Smooth muscle cell of the brain vasculature (primary cell): ENCODE results near the gene COPS9.

Experiments used
- DNase-seq: peaks from one replicate; pipeline ENCODE4 v3.0.0-alpha.2; 2012; ENCODE audit warnings: low read depth, low spot score

Gene COPS9

DNA sequence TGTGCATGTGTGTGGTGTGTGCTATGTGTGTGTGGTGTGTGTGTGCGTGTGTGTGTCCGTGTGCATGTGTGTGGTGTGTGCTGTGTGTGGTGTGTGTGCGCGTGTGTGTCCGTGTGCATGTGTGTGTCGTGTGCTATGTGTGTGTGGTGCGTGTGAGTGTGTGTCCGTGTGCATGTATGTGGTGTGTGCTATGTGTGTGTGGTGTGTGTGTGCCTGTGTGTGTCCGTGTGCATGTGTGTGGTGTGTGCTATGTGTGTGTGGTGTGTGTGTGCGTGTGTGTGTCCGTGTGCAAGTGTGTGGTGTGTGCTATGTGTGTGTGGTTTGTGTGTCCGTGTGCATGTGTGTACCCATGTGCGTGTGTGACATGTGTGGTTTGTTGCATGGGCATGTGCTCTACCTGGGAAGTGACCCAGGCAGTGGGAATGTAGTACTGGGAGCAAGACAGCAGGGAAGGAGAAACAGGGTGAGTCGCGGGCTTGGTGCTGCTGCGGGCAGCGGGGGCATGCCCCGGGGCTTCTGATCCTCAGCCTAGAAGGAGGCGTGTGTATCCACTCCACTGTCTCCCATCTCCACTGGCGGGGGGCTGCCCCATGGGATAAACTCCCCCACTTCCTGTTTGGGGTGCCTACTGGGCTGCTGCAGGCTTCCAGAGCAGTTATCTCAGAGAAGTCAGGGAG is 11.9 kb upstream of the COPS9 start:
- DNase-seq: no peak

DNA sequence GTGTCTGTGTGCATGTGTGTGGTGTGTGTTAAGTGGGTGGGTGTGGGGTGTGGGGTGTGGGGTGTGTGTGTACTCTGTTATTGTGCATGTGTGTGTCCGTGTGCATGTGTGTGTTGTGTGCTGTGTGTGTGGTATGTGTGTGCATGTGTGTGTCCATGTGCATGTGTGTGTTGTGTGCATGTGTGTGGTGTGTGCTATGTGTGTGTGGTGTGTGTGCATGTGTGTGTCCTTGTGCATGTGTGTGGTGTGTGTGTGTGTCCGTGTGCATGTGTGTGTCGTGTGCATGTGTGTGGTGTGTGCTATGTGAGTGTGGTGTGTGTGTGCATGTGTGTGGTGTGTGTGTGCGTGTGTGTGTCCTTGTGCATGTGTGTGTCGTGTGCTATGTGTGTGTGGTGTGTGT is 11.3 kb upstream of the COPS9 start:
- no peak for DNase-seq

DNA sequence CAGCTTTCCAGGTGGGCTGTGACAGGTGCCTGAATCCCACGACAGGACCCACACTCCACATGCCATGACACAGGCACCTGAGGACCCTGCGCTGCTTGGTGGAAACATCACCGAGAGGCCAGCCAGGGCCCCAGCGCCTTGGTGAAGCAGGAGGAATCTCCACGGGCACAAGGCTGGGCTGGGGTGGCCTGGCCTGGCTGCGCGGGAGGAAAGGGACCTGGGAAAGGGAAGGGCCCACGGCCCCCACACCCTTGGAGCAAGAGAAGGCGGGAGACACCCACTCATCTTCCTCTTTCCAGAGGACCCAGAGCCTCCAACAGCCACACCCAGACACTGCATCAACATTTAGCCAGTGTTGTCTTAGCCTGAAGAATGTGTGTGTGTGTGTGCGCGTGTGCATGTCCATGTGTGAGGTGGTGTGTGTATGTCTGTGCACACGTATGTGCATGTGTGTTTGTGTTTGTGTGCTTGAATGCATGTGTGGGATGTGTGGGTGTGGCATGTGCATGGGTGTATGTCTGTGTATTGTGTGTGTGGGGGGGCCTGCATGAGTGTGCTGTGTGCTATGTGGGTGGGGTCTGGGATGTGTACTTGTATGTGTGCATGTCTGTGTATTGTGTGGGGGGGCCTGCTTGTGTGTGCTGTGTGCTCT is 10.6 kb upstream of the COPS9 start:
- no peak for DNase-seq

DNA sequence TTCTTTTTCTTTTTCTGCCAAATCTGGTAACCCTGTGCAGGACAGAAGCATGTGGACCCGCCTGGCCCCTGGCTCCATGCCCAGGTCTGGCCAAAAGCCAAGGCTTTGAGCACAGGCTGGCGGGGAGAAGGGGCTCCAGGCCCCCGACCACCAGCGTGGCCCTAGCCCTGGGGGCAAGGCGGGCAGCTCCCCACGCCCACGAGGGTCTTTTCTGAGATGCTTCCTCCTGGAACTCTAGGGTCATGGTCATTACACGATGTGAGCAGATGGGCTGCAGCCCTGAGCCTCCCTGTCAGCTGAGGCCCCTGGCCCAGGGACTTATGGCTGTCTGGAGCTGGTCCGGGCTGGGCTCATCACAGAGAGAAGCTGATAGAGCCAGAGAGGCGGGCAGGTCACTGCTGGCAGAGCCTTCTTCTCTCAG is 10.0 kb upstream of the COPS9 start:
- no peak for DNase-seq

DNA sequence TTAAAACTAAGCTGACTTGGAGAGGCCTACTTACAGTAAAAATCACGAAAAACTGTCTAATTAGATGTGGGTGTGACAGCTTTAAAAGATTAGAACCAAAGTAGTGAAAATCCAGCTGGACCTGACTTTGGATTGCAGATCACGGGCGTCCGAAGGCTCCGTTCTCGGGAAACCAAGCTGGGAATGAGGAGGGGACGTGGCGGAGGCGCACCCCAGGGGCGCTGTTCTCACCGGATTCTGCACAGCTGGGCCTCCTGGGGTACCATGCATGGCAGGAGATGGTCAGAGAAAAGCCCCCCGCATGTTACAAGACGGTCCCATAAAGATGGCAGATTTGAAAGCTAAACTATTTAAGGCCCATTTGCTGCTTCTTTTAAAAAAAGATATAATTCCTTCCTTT is 9.4 kb upstream of the COPS9 start:
- DNase-seq: no peak

DNA sequence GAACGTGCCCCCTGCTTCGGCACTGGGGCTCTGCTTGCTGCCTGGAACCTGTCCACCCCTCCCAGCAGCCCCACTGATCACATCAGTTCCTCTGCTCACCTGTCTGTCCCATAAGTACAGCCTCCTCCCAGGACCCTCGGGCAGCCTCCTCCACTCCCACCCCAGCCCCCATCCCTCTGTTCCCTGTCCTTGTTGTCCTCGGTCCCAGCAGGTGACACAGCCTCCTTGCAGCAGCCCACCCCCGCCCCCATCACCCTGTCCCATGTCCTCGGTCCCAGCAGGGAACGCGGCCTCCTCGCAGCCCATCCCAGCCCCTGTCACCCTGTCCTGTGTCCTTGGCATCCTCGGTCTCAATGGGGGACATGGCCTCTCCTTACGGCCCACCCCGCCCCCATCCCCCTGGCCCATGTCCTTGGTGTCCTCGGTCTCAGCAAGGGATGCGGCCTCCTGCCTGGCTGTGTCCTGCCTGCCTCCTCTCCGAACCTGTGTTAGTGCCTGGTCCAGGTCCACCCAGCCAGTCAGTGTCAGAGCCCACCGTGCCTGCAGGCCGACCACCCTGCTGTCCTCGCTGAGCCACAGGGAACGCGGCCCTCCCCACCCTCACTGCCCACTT is 8.7 kb upstream of the COPS9 start:
- DNase-seq: no peak

DNA sequence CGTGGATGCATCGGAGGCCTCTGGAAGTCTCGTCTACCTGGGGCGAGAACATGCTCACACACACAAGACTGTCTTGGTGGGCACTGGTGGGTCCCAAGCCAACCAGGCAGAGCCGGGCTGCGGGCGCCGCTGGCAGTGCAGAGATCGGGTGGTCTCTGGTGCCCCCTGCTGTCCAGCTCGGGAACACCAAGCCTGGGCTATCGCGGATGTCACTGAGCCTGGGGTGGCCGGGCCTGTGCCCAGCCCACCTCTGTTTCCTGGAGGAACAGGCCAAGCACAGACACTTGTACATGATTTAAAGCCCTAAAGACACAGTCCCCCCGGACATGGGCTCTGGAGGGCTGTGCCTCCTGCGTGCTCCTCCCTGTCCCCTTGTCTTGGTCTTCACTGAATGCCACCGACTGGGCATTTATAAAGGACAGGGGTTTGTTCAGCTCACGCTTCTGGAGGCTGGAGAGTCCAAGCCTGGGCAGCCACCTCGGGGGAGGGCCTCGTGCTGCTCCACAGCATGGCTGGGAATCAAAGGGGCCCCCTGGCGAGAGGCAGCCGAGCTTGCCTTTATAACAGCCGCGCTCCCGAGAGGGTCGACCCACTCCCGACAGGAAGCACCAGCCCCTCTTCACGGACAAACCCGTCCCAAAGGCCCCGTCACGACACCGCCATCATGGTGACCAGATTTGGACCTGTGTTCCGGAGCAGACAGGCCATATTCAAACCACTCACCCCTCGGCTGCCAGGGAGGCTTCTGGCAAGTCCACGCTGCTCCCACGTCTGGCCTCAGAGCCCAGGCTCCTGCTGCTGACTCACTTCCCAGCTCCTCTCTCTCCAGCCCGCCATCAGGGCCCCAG is 7.9 kb upstream of the COPS9 start:
- no peak for DNase-seq

DNA sequence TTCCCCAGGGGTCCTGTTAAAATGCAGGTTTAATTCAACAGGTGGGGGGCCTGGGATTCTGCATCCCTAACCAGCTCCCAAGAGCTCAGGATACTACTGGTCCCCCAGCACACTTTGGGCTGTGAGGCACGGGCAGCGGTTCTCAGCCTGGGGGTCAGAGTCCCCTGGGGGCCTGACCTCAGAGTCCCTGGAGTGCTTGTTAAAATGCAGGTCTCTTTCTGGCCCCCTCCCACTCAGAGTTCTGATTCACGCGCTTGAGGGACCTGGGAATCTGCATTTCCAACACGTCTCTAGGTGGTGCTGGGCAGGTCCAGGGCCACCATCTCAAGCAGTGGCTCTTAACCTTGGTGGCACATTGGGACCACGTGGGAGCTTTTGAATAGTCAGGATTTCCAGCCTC is 7.2 kb upstream of the COPS9 start:
- no peak for DNase-seq

DNA sequence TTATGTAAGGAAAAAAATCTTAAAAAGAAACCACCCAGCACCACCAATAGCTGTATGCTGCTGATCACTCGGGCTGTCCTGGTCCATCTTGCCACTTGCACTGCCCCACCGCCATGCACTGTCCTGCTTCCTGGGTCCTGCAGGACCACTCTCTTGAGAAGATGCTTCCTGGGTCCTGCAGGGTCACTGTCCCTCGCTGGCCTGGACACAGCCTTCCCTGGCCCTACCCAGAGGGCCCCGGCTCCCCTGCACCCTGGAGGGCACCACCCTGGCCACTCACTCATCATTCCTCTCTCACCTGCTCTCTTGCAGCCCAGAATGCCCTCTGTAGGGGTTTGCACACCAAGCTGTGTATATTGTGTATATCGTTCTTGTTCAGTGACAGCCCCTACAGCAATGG is 6.8 kb upstream of the COPS9 start:
- no peak for DNase-seq

DNA sequence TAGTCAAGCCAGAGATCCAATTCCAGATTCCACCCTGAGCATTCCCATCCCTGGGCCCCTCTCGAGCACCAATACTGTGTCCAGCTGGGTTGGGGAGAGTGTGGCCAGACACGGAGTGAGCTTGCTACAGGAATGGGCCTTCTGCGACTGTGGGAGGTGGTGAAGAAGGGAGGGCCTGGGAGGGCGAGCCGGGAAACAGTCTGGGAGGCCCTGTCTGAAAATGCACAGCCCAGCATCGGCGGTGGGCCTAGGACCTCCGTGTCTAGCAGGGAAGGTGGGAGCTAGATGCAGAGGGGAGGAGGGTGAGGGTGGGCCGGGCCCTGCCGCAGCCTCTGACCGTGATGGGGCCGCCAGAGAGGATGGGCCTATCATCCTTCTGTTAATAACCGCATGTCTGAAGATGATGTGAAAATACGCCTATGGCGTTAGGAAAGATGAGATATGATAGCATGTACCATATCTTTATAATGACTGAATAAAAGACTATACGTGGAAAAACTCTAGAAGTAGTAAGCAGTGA is 6.2 kb upstream of the COPS9 start:
- DNase-seq: no peak

DNA sequence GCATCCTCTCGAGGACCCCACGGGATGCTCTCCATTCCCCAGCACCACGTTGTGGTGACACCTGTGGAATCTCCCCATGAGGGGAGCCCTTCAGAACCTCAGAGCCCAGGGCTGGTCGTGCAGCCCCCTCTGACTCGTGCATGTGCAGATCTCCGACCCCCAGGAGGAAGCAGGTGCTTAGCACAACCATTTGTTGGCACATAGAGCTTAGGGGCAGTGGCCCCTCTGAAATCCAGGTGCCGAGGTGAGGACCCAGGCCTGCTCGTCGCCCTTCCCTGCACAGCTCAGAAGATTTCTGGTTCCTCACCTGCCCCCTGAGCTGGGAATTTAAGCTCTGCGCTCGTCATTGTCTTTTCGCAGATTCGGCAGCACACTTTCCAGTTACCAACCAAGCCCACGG is 5.6 kb upstream of the COPS9 start:
- no peak for DNase-seq

DNA sequence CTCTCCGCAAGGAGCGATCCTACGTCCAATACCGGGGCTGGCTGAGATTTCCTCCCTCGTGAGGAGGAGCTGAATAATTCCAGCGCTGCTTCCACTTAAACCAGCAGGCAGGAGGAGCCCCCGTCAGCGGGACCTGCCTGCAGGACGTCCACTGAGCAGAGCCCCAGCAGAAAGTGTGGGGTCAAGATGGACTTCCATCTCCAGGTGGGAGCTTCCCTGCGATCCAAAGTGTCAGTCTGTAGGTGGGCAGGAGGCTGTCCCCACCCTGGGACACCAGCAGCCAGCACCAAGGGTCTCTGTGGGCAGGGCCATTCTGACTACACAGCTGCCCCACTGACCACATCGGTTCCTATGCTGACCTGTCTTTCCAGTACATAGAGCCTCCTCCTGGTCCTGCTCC is 4.8 kb upstream of the COPS9 start:
- no peak for DNase-seq

DNA sequence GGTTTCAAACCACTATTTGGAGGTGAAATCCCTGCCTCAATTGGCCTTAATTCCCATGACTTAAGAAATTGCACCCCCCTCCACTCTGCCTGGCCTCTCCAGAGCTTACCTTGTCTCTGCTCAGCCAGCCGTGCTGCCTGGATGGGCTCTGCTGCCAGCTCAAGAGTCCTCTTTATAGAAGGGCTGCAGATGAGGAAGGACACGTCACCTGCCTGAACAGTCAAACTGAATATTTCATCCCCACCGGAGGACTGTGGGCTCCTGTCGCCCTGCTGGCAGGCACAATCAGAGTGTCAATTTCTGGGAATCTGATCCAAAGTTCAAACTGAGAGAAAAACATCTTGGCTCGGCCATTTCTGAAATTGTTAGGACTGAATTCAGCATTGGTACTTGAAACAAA is 4.4 kb upstream of the COPS9 start, which contains the start of gene OTOS:
Gene OTOS, minus strand, starts transcription at position 148 of the 400 bp plus-strand sequence. CDS start 332 bp downstream, outside the sequence.
- no peak for DNase-seq

DNA sequence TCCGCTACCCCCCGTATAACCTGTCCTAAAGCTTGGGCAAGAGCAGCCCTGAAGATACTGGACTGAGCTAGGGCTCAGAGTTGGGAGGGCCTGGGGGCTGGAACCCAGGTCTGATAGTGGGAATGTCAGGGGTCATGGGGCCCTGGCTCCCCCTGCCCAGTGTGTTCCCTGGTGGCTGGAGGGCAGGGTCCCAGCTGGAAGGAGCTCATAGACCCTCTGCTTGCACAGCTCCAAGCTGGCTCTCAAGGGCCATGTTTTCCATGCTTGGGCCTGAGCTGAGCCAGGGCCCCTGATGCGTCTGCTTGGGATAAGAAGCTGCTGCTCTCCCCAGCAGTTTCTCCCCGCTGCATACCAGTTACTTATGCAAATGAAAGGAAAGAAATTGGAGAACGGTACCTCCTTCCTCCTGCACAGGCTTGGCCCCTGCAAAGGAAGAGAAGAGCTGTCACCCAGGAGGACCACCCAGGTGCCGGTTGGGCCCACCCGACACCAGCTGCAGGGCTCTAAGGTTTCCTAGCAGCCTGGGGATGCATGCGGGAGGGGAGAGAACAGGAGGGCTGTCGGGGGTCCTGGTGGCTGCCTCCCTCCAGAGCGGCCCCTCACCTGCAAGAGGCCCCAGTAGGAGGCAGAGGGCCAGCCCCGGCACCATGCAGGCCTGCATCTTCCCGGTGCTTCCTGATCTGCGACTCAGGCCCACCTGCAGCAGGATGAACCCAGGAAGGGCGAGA is 3.7 kb upstream of the COPS9 start:
- no peak for DNase-seq

DNA sequence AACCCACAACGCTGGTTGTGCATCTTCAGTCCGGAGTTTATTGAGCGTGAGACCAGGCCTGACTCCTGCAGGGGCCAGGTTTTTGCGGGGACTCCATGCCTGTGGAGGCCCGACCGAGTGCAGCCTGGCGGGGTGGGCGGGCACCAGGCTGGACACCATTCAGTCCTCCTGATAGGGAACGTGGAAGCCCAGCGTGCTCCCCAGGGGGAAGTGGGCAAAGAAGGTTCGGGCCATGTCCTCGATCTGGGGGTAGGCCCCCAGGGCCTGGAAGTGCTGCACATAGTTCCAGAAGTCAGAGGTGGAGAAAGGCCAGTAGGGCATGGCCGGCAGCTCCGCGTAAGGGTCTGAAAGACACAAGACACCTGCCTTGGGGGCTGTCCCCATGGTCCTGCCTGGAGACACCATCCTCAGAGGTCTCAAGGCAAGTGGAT is 2.9 kb upstream of the COPS9 start:
- no peak for DNase-seq

DNA sequence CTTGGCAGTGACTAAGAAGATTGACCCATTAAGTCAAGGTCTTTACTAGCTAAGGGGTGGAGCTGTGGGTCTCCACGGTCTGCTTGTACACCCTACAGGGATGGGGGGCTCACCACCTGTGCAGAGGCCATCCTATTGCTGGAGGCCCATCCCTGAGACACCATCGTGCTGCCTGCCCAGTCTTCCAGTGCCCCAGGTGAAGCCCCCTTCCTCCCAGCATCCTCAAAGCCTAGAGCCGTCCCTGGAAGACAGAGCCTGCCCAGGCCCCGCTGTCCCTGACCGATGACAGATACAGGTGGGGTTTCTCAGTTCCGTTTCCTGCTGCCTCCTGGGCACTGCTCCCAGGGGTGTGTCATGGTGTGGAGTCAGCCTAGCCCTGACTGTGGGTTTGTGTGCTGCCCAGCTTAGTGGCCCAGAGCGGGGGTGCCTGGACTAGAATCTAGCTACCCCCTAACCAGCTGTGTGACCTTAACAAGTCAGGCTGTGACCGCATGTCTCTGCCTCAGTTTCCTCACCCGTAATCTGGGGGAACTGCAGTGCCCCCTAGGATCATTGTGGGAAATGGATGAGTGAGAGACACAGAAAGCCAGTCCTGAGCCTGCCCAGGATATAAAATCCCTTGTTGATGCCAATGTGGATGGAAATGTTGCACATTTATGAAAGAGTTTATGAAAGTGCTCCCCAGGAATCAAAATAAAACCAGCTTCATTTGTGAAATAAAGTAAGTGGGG is 2.3 kb upstream of the COPS9 start:
- no peak for DNase-seq

DNA sequence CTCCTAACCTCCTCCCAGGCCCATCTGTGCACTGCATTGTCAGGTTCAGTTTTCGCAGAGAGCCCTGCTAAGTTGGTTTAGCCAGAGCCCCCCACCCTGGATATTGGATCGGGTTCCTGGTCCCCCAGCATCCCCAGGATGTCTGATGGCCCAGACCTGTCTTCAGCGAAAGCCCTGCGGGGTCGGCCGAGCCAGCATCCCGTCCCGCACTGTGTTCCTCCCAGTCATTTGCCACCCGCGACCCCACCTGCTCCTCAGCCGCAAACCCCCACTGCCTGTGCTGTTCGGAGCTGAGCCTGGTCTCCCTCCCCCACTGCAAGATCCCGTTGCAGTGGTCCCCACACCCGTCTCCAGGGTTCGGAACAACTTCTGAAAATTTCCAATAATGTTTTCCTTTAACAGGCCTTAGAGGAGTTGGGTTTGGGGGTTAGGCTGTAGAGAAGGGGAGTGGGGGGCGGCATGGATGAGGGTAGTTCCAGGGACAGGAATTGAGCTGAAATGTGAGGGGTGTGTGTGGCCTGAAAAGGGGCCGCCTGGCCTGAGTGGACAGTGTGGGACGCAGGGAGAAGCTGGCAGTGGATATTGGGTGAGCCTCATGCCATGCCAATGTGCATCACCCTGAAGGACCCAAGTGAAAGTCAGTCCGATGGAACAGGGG is 1.6 kb upstream of the COPS9 start:
- DNase-seq: no peak

DNA sequence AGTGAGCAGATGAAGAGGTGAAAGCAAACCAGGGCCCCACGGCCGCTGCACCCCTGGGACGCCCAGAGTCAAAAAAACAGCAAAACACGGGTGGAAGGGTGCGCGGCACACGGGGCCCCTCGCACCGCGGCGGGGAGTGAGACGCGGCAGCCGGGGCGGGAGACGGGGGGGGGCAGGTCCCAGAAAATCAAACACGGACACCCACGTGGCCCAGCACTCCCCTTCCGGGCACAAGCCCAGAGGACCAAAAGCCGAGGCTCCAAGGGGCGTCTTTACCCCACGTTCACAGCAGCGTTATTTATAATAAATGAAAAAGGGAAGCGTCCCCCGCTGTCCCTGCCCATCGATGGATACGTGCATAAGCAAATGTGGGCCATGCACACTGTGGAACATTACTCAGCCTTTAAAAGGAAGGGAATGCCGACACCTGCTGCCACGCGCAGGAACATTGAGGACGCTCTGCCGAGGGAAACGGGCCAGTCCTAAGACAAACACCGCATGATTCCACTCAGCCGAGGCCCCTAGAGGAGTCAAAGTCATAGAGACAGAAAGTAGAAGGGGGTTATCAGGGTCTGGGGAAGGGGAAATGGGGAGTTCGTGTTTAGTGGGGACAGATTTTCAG is 677 bp upstream of the COPS9 start:
- DNase-seq: no peak

DNA sequence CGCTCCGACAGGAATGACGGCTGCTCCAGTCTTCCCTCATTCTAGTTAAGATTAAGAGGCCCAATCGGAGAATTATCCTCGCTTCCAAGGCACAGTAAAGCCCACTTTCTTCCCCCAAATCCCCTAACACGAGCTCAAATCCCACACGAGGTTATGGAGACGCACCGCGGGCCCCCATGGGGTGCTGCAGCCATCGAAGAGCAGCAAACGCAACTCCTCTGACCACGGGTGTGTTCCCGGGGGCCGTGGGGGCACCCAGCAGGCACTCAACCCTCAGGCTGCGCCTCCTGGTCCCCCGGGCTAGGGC is 446 bp downstream of the COPS9 start:
- DNase-seq: no peak
